GM18858 (cell line): ENCODE measurements around the gene AGFG1.
"Not testable (repeated sequence)": the region's sequence is repeated elsewhere in the genome, so short reads cannot be mapped to it uniquely, and the experiment has no call there.

Experiments
- ATAC-seq: cut with Tn5 transposase; IDR thresholded peaks from one replicate; pipeline ENCODE4 v1.9.1; 2021; ENCODE audit not compliant: unreplicated experiment

The AGFG1 gene

GRCh38 chr2:227493524-227493923, 21.6 kb downstream of the AGFG1 start:
- ATAC-seq = no peak

GRCh38 chr2:227497158-227497557, 25.2 kb downstream of the AGFG1 start:
- ATAC-seq = no peak

- ATAC-seq = no peak
These were observed 27.8 kb downstream of the AGFG1 start for GRCh38 chr2:227499627-227500300.

- no peak for ATAC-seq
These were observed 28.3 kb downstream of the AGFG1 start for GRCh38 chr2:227500301-227500630.

- ATAC-seq = no peak
These were observed 31.8 kb downstream of the AGFG1 start for GRCh38 chr2:227503433-227504406.

- no peak for ATAC-seq
These were observed 32.7 kb downstream of the AGFG1 start for GRCh38 chr2:227504700-227505099.

GRCh38 chr2:227506456-227506855, 34.5 kb downstream of the AGFG1 start:
- no peak for ATAC-seq

- no peak for ATAC-seq
These were observed 36.0 kb downstream of the AGFG1 start for GRCh38 chr2:227507963-227508362.

GRCh38 chr2:227509076-227509475, 37.1 kb downstream of the AGFG1 start:
- ATAC-seq = no peak

- ATAC-seq = no peak
These were observed 38.1 kb downstream of the AGFG1 start for GRCh38 chr2:227509824-227510619.

- ATAC-seq = no peak
These were observed 38.6 kb downstream of the AGFG1 start for GRCh38 chr2:227510620-227510958.

GRCh38 chr2:227511239-227511930, 39.4 kb downstream of the AGFG1 start:
- ATAC-seq = no peak

GRCh38 chr2:227511955-227512354, 40.0 kb downstream of the AGFG1 start:
- no peak for ATAC-seq

GRCh38 chr2:227513113-227513512, 41.2 kb downstream of the AGFG1 start:
- ATAC-seq = no peak

GRCh38 chr2:227515742-227516141, 43.8 kb downstream of the AGFG1 start:
- no peak for ATAC-seq

GRCh38 chr2:227517724-227518123, 45.8 kb downstream of the AGFG1 start:
- no peak for ATAC-seq

- not testable (repeated sequence) for ATAC-seq
These were observed 46.4 kb downstream of the AGFG1 start for GRCh38 chr2:227518278-227518865.

- ATAC-seq = not testable (repeated sequence)
These were observed 49.2 kb downstream of the AGFG1 start for GRCh38 chr2:227521178-227521577.

- ATAC-seq = no peak
These were observed 52.7 kb downstream of the AGFG1 start for GRCh38 chr2:227524665-227525064.

- ATAC-seq = no peak
These were observed 55.4 kb downstream of the AGFG1 start for GRCh38 chr2:227527351-227527750.

- ATAC-seq = no peak
These were observed 56.8 kb downstream of the AGFG1 start for GRCh38 chr2:227528803-227529202.
